Measurements from ENCODE around the gene PARP14.

Gene PARP14

DNA sequence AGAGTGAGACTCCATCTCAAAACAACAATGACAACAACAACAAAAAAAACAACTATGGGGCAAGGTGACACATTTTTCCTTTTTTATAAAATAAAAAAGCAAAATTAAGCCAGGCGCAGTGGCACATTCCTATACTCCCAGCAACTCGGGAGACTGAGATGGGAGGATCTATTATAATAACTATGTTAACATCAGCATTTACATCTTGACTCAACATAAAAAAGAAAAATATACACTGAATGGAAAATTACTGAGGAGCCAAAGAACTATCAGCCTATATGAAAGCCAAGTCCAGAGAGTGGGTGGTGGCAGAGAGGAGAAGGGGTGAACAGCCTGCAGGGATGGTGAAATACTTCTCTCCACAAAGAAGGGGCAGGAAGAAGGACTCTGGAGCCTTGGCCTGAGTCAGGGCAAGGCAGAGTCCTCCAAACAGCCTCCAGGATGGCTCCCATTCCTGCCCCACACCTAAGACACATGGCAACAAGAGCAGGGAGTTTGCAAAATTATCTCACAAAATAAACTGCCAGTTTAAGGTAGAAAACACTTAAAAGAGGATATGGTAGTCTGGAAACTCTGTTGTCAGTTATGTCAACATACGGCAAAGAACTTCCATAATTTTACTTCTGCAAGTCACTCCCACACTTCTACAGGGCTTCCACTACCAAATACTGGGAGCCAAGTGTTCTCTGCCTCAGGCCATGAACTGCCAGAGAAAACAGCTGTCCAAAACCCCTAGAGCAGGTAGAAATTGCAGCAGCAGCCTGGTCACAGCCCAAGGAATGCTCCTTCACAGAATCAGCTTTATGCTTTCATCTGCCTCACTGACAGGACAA lies 87.1 kb downstream of the PARP14 start:
- no peak for DNase-seq (ENCODE audit: low read depth)

DNA sequence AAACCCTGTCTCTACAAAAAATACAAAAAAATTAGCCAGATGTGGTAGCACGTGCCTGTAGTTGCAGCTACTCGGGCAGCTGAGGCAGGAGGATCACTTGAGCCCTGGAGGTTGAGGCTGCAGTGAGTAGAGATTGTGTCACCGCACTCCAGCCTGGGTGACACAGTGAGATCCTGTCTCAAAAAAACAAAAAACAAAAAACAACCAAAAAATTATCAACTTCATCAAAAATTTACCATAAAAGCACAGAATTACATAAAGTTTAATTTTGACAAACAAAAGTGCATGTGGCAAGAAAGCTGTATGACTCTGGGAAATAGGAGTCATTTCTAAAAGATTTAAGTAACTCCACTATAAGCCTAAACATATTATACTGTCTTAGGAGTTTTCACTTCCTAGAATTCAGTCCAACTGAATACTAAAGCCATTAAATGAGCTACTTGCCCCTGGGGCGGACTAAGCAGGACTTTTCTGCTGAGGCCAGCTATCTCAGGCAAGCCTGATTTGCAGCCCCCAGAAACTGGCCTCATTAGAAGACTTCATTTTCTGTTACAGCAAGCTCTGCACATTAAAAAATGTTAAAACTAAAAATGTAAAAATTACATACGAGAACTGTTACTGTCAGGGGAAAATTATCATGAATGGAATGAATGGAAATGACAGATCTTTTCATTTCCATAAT lies 90.0 kb downstream of the PARP14 start:
- DNase-seq (ENCODE audit: low read depth), result no peak

DNA sequence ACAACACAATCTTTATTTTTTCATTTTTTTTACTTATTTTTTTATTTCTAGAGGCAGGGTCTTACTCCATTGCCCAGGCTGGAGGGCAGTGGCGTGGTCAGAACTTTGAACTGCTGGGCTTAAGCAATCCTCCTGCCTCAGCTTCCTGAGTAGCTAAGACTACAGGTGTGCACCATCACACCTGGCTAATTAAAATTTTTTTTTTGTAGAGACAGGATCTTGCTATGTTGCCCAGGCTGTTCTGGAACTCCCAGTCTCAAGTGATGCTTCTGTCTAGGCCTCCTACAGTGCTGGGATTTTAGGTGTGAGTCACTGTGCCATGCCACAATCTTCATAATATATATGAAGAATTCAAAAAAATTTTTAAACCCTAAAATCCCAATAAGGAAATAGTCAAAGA lies 92.2 kb downstream of the PARP14 start:
- DNase-seq (ENCODE audit: low read depth), result no peak

DNA sequence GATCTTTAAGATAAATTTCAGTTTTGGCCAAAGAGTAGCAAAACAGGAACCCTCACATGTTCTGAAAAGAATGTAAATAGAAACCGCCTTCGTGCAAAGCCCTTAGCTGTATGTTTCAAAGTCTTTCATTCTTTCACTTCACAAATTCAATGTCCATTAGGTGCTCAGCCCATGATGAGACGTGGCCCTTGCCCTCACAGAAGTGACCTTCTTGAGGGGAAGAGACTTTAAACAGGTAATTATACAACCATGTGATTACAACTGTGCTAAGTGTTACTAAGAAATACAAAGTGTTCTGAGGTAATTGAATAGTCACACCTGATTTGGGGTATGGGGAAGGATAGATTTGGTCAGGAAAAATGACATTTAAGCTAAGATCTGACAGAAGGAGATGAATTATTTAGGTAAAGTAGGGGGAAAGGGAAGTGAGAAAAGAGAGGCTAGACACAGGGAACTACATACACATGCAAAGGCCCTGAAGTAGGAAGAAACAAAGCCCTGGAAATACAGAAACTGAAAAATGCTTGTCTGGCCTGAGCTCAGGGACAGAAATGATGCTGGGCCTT lies 93.4 kb downstream of the PARP14 start:
- DNase-seq (ENCODE audit: low read depth), result no peak

DNA sequence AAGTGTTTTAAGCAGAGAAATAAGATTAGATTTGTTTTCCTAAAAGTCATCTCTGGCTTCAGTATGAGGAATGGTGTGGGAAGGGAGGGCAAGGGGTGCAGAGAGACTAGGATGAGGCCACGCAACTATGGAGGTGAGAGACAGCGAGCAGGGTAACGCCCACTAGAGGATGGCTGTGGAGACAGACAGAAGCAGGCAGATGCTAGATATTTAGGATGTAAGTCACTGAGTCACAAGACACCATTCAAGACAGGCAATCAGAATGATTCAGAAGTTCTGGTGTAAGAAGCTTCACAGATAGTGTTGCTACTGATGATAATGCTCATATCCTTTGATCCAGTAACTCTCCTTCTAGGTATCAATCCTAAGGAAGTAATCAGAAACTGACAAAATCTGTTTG lies 93.9 kb downstream of the PARP14 start:
- no peak for DNase-seq (ENCODE audit: low read depth)

DNA sequence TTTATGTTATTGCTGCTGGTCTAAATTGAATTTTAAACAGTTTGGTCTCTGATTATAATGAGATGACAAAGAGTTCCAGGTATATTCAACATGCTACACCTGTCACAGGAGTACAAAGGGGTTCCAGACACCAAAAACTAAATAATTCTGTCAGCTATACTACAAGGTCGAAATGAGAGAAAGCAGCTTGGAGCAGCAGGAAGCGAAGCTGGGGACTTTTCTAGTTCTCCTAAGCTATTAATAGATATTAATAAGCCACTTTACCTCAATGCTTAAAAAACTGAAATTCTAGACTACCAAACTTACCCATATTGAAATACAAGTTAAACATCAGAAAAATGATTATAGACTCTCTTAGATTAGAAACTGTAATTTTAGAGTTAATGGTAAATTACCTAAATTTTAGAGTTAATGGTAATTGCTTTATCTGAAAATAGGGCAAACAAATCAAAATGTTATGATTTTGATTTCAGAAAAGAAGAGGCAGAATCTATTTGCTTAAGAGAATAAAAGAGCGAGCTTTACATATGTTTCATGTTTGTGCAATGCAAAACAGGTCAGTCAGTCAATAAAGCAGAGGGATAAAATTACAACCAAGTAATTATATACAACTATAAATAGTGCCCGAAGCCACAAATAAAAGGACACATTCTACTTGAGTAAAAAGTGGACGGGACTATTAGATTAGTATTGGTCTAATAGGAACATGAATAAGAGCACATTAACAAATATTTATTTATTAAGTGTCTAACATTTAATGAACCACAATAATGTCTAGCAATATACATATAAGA lies 96.2 kb downstream of the PARP14 start:
- DNase-seq (ENCODE audit: low read depth), result no peak

DNA sequence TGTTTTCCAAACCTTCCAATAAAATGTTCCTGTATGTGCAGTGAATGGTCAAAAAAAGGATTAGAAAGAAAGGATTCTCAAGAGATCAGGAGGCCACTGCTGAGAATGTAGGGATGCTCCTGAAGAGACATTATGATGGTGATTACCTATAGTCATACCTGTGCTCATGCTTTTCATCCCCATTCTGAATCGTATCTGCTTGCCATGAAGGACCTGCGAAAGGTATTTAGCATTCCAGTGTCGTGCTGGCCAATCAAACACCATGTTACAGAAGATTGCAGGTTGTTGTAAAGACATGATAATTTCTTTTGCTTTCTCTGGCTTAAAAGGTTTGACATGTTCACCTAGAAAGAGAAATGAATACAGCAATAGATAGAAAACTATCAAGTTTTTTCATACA lies 96.9 kb downstream of the PARP14 start:
- no peak for DNase-seq (ENCODE audit: low read depth)

Data from activated T-helper 1 cell treated with Interleukin-2 at 50 U/mL for 16 hours (primary cell).